ENCODE data around the gene MAGOHB. TPM values are rescaled to one million over a fixed set of nuclear protein-coding genes. Genes with fewer than 3 reads are reported as not detected.

Gene MAGOHB
- total RNA-seq, 1 experiment from 2014 or later = 64.5 TPM

DNA sequence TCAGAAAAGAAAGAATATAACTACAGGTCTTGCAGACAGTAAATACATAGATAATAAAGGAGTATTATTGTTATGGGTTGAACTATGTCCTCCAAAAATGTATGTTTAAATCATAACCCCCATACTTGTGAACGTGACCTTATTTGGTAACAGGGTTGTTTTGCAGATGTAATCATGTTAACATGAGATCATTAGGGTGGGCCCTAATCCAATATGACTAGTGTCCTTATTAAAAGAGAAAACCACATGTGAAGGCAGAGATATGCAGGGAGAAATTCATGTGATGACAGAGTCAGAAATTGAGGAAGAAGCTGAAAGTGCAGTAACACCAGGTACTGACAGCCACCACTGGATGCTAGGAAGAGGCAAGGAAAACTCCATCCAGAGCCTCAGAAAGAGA is 29.0 kb downstream of the MAGOHB start:
- H3K4me2 ChIP-seq (ENCODE audit: insufficient read depth, insufficient read length, low read length) = no peak overlapping the region
- no peak overlapping the region for H2BK15ac ChIP-seq (ENCODE audit: low read depth, low read length)
- H4K20me1 ChIP-seq (ENCODE audit: control insufficient read depth, insufficient read depth, insufficient read length) = no peaks in the 10 kb centered on the region
- H3K79me2 ChIP-seq (ENCODE audit: insufficient read depth, low read length) = no peaks in the 10 kb centered on the region
- no peak overlapping the region for H2AFZ ChIP-seq (ENCODE audit: low read length)
- Mint-ChIP-seq H3K4me3 (no peak overlapping the region), H3K4me1 (no peaks in the 10 kb centered on the region), H3K36me3 (ENCODE audit: insufficient read depth in 1 of 3, low read depth in 3 of 3) (peaks cover 30 to 49% (median 38%) of the 10 kb centered on the region in 3 experiments), H3K9me3 (peaks cover 17 to 25% of the 10 kb centered on the region in 2 experiments; a peak in 4 of 5 replicates), H3K27ac (no peak overlapping the region; a peak in 1 of 7 replicates), H3K27me3 (ENCODE audit: low read depth) (no peaks in the 10 kb centered on the region)
- no peak overlapping the region for H3K18ac ChIP-seq (ENCODE audit: insufficient read length, low read depth, low read length)
- WGBS (ENCODE audit: extremely low coverage, insufficient read length, low lambda C conversion rate) = no CpG with 5 or more reads among the region's 1 CpG
- no peak overlapping the region for H3K56ac ChIP-seq (ENCODE audit: insufficient read length, low read depth, low read length)
- no peak overlapping the region for H3T11ph ChIP-seq (ENCODE audit: low read length)
- no peaks in the 10 kb centered on the region for H3K9me3 ChIP-seq (ENCODE audit: control insufficient read depth, low read depth, low read length)
- no peak overlapping the region for H4K5ac ChIP-seq (ENCODE audit: insufficient read length, low read depth, low read length)
- no peak overlapping the region for H3K4ac ChIP-seq (ENCODE audit: low read depth, low read length)
- H3K27ac ChIP-seq (ENCODE audit: insufficient read length, low read depth, low read length) = no peak overlapping the region
- no peak overlapping the region for H3K9ac ChIP-seq (ENCODE audit: extremely low read depth, insufficient read length, low read length)
- no peak overlapping the region for H4K91ac ChIP-seq (ENCODE audit: insufficient read length, low read depth, low read length)
- H3K23me2 ChIP-seq (ENCODE audit: insufficient read length, low read depth, low read length, poor library complexity, severe bottlenecking) = no peaks in the 10 kb centered on the region
- no peak overlapping the region for H2BK20ac ChIP-seq (ENCODE audit: low read depth, low read length, poor library complexity, severe bottlenecking)
- H2BK120ac ChIP-seq (ENCODE audit: low read depth, low read length, poor library complexity, severe bottlenecking) = no peak overlapping the region
- no peaks in the 10 kb centered on the region for H3K27me3 ChIP-seq (ENCODE audit: insufficient read depth, low read length)
- no peaks in the 10 kb centered on the region for H3K4me1 ChIP-seq (ENCODE audit: insufficient read depth, low read length)
- H3K23ac ChIP-seq (ENCODE audit: insufficient read length, low read depth, low read length) = no peak overlapping the region
- no peaks in the 10 kb centered on the region for H3K79me1 ChIP-seq (ENCODE audit: insufficient read depth, low read depth, low read length, poor library complexity, severe bottlenecking)
- no peak for DNase-seq
- H4K8ac ChIP-seq (replicated peaks; ENCODE audit: insufficient read length, low read depth, low read length) = no peak overlapping the region
- no peak for TF ChIP-seq CTCF (conservative IDR thresholded peaks at IDR 0.05)
- no peak overlapping the region for H3K14ac ChIP-seq (ENCODE audit: insufficient read depth, low read length)
- H2BK12ac ChIP-seq (ENCODE audit: insufficient read length, low read depth, low read length) = no peak overlapping the region
- no peak overlapping the region for H2AK5ac ChIP-seq (ENCODE audit: insufficient read length, low read length)
- H2BK5ac ChIP-seq (ENCODE audit: insufficient read length, low read length) = no peak overlapping the region
